HG02885 (cell line): ENCODE data around the gene H19.

Experiments used
- ATAC-seq: cut with Tn5 transposase; IDR thresholded peaks from one replicate; pipeline ENCODE4 v1.9.1; 2021; ENCODE audit warnings: mild to moderate bottlenecking; ENCODE audit not compliant: unreplicated experiment, poor library complexity

Gene H19

GRCh38 chr11:1997755-1998154 is at the start of gene H19:
TSS of gene H19 (minus strand) at chr11:1997842.
- ATAC-seq, result no peak

- no peak for ATAC-seq
Observed at GRCh38 chr11:2041963-2042362, 44.3 kb upstream of the H19 start.

- ATAC-seq, result no peak
Observed at GRCh38 chr11:2041153-2041552, 43.5 kb upstream of the H19 start.

- no peak for ATAC-seq
Observed at GRCh38 chr11:2039198-2039759, 41.6 kb upstream of the H19 start.

- ATAC-seq, result no peak
Observed at GRCh38 chr11:2036863-2037486, 39.3 kb upstream of the H19 start.

GRCh38 chr11:2035382-2035781 is 37.7 kb upstream of the H19 start:
- ATAC-seq, result no peak

- ATAC-seq, result no peak
Observed at GRCh38 chr11:2031058-2031457, 33.4 kb upstream of the H19 start.

GRCh38 chr11:2027708-2028107 is 30.1 kb upstream of the H19 start:
- no peak for ATAC-seq

GRCh38 chr11:2015025-2015424 is 17.4 kb upstream of the H19 start:
- no peak for ATAC-seq

- no peak for ATAC-seq
Observed at GRCh38 chr11:2012440-2012839, 14.8 kb upstream of the H19 start.

GRCh38 chr11:2004466-2004865 is 6.8 kb upstream of the H19 start:
- ATAC-seq, result no peak

GRCh38 chr11:2002807-2003206 is 5.2 kb upstream of the H19 start:
- ATAC-seq, result no peak

- no peak for ATAC-seq
Observed at GRCh38 chr11:2002042-2002776, 4.6 kb upstream of the H19 start.

GRCh38 chr11:1998861-1999260 is 1.2 kb upstream of the H19 start:
- ATAC-seq, result no peak

GRCh38 chr11:1998290-1998689 is 648 bp upstream of the H19 start:
- ATAC-seq, result no peak

GRCh38 chr11:1994121-1994520 is 3.5 kb downstream of the H19 start:
- ATAC-seq, result no peak

- no peak for ATAC-seq
Observed at GRCh38 chr11:1992111-1992510, 5.5 kb downstream of the H19 start.

- no peak for ATAC-seq
Observed at GRCh38 chr11:1990872-1991578, 6.6 kb downstream of the H19 start.

- no peak for ATAC-seq
Observed at GRCh38 chr11:1989953-1990352, 7.7 kb downstream of the H19 start.

- ATAC-seq, result no peak
Observed at GRCh38 chr11:1988667-1989317, 8.8 kb downstream of the H19 start.

GRCh38 chr11:1988174-1988573 is 9.5 kb downstream of the H19 start:
- no peak for ATAC-seq
